Endothelial cell of umbilical vein (primary cell): Measurements from ENCODE around the gene AP1G2. TPM values are rescaled to one million over a fixed set of nuclear protein-coding genes. Genes with fewer than 3 reads are reported as not detected.

ENCODE experiments used
- BruUV-seq: library from RNA; stranded (reverse); fragments of 400-500 nt; replicated peaks from 2 replicates; lab custom pipeline; 2021; lab: Mats Ljungman, UMichigan
- CTCF ChIA-PET: fragments of 300-600, 350-600 bp; sonication (Branson Sonifier 250); formaldehyde crosslinking; loops from one replicate; lab custom pipeline; 2021; ENCODE audit warnings: antibody characterized with exemption, inconsistent platforms; lab: Charles Lee
- POLR2A ChIA-PET: fragments of 300-600, 350-600 bp; sonication (Branson Sonifier 250); formaldehyde crosslinking; loops from one replicate; lab custom pipeline; 2021; ENCODE audit warnings: antibody characterized with exemption, inconsistent platforms; lab: Charles Lee
- DNase-seq: peaks from one replicate; pipeline ENCODE4 v3.0.0-alpha.2; 2011; ENCODE audit warnings: low read depth, low spot score
- FAIRE-seq: peaks from 2 replicates; lab custom pipeline; 2011; peaks lifted over from hg19 to GRCh38; lab: Jason Lieb, UNC
- H2AFZ ChIP-seq: 2 replicates; pipeline ENCODE4 v1.6.0; 2012; ENCODE audit warnings: low read depth, low read length, control low read depth, inconsistent platforms
- H3K27ac ChIP-seq: 2 replicates; pipeline ENCODE4 v1.5.1; 2011; ENCODE audit warnings: low read depth, mild to moderate bottlenecking, control low read depth, low read length, moderate library complexity; ENCODE audit not compliant: insufficient read depth
- H3K27me3 ChIP-seq, 2 experiments: 2 replicates each; pipeline versions ENCODE4 v1.6.0 to v1.6.1; 2011; ENCODE audit warnings: low read length in 2 of 2, mixed read lengths in 1 of 2; ENCODE audit not compliant: control insufficient read depth in 2 of 2, insufficient read depth in 2 of 2
- H3K36me3 ChIP-seq, 2 experiments: 2 replicates in 1 of 2; 3 replicates in 1 of 2; pipeline ENCODE4 v1.5.1; 2011; ENCODE audit warnings: low read length in 2 of 2, mild to moderate bottlenecking in 1 of 2, moderate library complexity in 1 of 2; ENCODE audit not compliant: control insufficient read depth in 2 of 2, insufficient read depth in 2 of 2; ENCODE audit errors: extremely low read depth in 1 of 2
- H3K4me1 ChIP-seq: 3 replicates; pipeline ENCODE4 v1.5.1; 2011; ENCODE audit warnings: mild to moderate bottlenecking, low read length; ENCODE audit not compliant: control insufficient read depth, insufficient read depth; ENCODE audit errors: extremely low read depth
- H3K4me2 ChIP-seq: 2 replicates; pipeline ENCODE4 v1.6.1; 2011; ENCODE audit warnings: low read length, control low read depth, mixed read lengths; ENCODE audit not compliant: insufficient read depth
- H3K4me3 ChIP-seq, 3 experiments: fragments of 200-600 bp in 1 of 3; sonication (generic), shearing (Covaris generic) in 1 of 3; replicated peaks in 1 of 3; 2 replicates each; pipeline ENCODE4 v1.5.1; 2011 to 2016; ENCODE audit warnings: control low read depth in 3 of 3, low read length in 3 of 3, mild to moderate bottlenecking in 2 of 3, inconsistent platforms in 1 of 3, low read depth in 1 of 3, moderate library complexity in 1 of 3; ENCODE audit not compliant: insufficient read depth in 1 of 3
- H3K79me2 ChIP-seq: 2 replicates; pipeline ENCODE4 v1.6.0; 2012; ENCODE audit warnings: low read length, inconsistent platforms; ENCODE audit not compliant: control insufficient read depth, insufficient read depth
- H3K9ac ChIP-seq: replicated peaks from 2 replicates; pipeline ENCODE3; 2011; ENCODE audit warnings: low read length, control low read depth; ENCODE audit not compliant: insufficient read depth; ENCODE audit errors: extremely low read depth
- H3K9me1 ChIP-seq: replicated peaks from 3 replicates; pipeline ENCODE4 v1.6.0; 2011; ENCODE audit warnings: mild to moderate bottlenecking, low read length; ENCODE audit not compliant: control insufficient read depth, insufficient read depth; ENCODE audit errors: extremely low read depth
- H3K9me3 ChIP-seq: replicated peaks from 2 replicates; pipeline ENCODE4 v1.5.1; 2012; ENCODE audit warnings: low read length, inconsistent platforms; ENCODE audit not compliant: control insufficient read depth, insufficient read depth
- H4K20me1 ChIP-seq: replicated peaks from 2 replicates; pipeline ENCODE3; 2011; ENCODE audit warnings: mild to moderate bottlenecking, low read length; ENCODE audit not compliant: control insufficient read depth, insufficient read depth; ENCODE audit errors: extremely low read depth
- EZH2 ChIP-seq: IDR thresholded peaks from 2 replicates; pipeline ENCODE4 v1.6.1; 2012; ENCODE audit warnings: borderline replicate concordance, low read depth, mild to moderate bottlenecking, moderate library complexity, low read length, inconsistent platforms; ENCODE audit not compliant: severe bottlenecking
- FOS ChIP-seq: IDR thresholded peaks from 2 replicates; pipeline ENCODE4 v1.6.1; 2011; ENCODE audit warnings: mild to moderate bottlenecking, low read length, moderate library complexity, borderline replicate concordance; ENCODE audit not compliant: insufficient read depth
- GATA2 ChIP-seq: IDR thresholded peaks from 2 replicates; pipeline ENCODE4 v1.7.0; 2011; ENCODE audit warnings: low read depth, mild to moderate bottlenecking, moderate library complexity, mixed read lengths, low read length; ENCODE audit not compliant: insufficient read length, insufficient read depth
- JUN ChIP-seq: IDR thresholded peaks from 2 replicates; pipeline ENCODE4 v1.6.1; 2011; ENCODE audit warnings: borderline replicate concordance, low read depth; ENCODE audit not compliant: insufficient read length, insufficient read depth
- MAX ChIP-seq: IDR thresholded peaks from 2 replicates; pipeline ENCODE4 v1.6.1; 2011; ENCODE audit not compliant: insufficient read depth, insufficient read length
- MYC ChIP-seq: IDR thresholded peaks from one replicate; pipeline ENCODE4 v1.6.1; 2011; ENCODE audit warnings: mild to moderate bottlenecking, low read depth, low read length
- POLR2A ChIP-seq: IDR thresholded peaks from 2 replicates; pipeline ENCODE4 v1.6.1; 2012; ENCODE audit warnings: low read depth, mild to moderate bottlenecking, control low read depth, low read length
- POLR2AphosphoS5 ChIP-seq: IDR thresholded peaks from 2 replicates; pipeline ENCODE4 v1.6.1; 2012; ENCODE audit warnings: low read depth, mild to moderate bottlenecking, control low read depth, low read length, moderate library complexity; ENCODE audit not compliant: insufficient read depth
- dilution Hi-C: fragments of 300-500 bp; cut with MboI; formaldehyde crosslinking; loops from one replicate; pipeline ENCODE4 v1.15.0; 2019; ENCODE audit warnings: low sequenced_read_pairs; ENCODE audit not compliant: extremely low pct_ligation_motif_present
- intact Hi-C: fragments of 100-400 bp; cut with micrococcal nuclease; formaldehyde crosslinking; loops from one replicate; pipeline ENCODE4 v1.10.0; 2022
- polyA plus RNA-seq, 4 experiments: library from polyadenylated mRNA; depleted of rRNA in 3 of 4; stranded (reverse) in 3 of 4; unstranded in 1 of 4; fragments of >200 nt; gene quantifications; 2 replicates each; pipeline versions ENCODE4 v1.2.1 to v1.2.3, GENCODE V29; 2011 to 2012; ENCODE audit warnings: missing spikeins in 1 of 4
- total RNA-seq: library from RNA; stranded (reverse); gene quantifications from 2 replicates; pipeline ENCODE4 v1.2.3, GENCODE V29; 2021
- TF ChIP-seq, protein P1 (sequence below), 2 donors: IDR thresholded peaks; 1 replicate in 1 of 2; 2 replicates in 1 of 2; pipeline ENCODE4 v1.5.1; 2011; ENCODE audit warnings: low read length in 2 of 2, mild to moderate bottlenecking in 2 of 2, moderate library complexity in 2 of 2, control low read depth in 1 of 2, inconsistent platforms in 1 of 2, low read depth in 1 of 2; ENCODE audit not compliant: insufficient read depth in 1 of 2; ENCODE audit errors: extremely low read depth in 1 of 2

Gene AP1G2
- total and polyA plus RNA-seq, 2 donors (not counting 3 experiments of a cell fraction or from before 2014, with no cell fraction given) = 39.0 to 55.8 TPM

DNA sequence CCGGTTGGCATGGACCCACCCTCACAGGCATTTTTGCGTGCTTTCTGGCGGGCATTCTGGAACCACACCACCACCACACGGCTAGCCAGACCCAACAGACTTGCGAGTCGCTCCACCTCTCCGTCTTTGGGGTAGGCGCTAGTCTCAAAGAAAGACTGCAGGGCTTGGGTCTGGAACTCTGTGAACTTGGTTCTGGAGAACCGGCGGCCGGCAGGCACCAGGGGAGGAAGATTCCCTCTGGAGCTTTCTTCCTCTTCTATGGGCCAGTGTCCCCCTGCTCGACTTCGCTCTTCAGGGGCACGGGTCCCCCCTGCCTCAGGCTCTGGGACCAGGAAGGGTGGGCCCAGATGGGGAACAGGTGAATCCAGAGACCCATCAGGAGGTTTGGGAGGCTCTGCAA is 42.6 kb downstream of the AP1G2 start:
- CTCF ChIA-PET = interaction anchor here (3.0 kb wide), 1 partner anchor 34 kb away, joined by 13 read pairs; no protein-coding TSS in a partner anchor

DNA sequence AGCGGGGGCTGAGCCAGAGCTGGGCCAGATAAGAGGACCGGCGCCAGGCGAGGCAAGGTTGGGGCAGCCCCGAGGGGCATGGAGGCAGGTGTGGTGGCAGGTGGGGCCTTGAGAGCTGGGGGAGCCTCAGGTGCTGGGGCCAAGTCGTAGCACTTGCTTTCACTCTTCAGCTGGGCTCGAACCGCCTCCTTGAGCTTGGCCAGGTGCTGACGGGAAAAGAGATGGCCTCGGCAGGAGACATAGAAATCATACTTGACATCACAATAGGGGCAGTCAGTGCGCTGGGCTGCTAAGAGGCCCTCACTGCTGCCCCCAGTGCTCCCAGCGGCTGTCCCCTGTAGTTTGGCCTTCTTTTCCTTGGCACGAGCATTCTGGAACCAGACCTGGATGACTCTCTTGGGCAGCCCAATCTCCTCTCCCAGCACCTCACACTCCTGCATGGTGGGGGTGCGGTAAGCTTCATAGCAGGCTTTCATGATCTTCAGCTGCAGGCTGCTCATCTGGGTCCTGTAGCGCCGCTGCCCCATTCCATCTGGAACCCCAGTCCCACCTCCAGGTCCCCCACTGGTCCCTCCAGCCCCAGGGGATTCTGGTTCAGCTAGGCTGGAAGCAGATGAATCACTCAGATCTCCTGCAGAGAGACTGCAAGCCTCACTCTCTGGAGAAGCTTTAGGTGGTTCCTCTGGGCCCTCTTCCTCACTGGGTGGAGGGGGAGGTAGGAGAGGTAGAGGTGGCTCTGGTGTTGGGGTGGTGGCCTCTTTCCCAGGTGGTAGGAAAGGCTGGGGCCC is 44.2 kb downstream of the AP1G2 start:
- H3K27ac ChIP-seq = no peak overlapping the region
- ChIA-PET POLR2A (no interaction called here), CTCF (interaction anchor here (3.0 kb wide), 1 partner anchor 36 kb away, joined by 13 read pairs; no protein-coding TSS in a partner anchor)
- dilution Hi-C loops (no loop called here), intact Hi-C loops (no loop called here)
- no peaks in the 10 kb centered on the region for H4K20me1 ChIP-seq
- no peaks in the 10 kb centered on the region for H3K79me2 ChIP-seq
- H3K4me2 ChIP-seq = no peak overlapping the region
- no peaks in the 10 kb centered on the region for H3K9me1 ChIP-seq
- BruUV-seq = no TSS peak
- no peaks in the 10 kb centered on the region for H3K9me3 ChIP-seq
- no peak overlapping the region for H3K9ac ChIP-seq
- H3K4me3 ChIP-seq = no peak overlapping the region
- no peaks in the 10 kb centered on the region for H3K36me3 ChIP-seq
- DNase-seq = no peak
- no peaks in the 10 kb centered on the region for H3K4me1 ChIP-seq
- no peak for FAIRE-seq
- H3K27me3 ChIP-seq = no peaks in the 10 kb centered on the region
- TF ChIP-seq, protein P1, sequence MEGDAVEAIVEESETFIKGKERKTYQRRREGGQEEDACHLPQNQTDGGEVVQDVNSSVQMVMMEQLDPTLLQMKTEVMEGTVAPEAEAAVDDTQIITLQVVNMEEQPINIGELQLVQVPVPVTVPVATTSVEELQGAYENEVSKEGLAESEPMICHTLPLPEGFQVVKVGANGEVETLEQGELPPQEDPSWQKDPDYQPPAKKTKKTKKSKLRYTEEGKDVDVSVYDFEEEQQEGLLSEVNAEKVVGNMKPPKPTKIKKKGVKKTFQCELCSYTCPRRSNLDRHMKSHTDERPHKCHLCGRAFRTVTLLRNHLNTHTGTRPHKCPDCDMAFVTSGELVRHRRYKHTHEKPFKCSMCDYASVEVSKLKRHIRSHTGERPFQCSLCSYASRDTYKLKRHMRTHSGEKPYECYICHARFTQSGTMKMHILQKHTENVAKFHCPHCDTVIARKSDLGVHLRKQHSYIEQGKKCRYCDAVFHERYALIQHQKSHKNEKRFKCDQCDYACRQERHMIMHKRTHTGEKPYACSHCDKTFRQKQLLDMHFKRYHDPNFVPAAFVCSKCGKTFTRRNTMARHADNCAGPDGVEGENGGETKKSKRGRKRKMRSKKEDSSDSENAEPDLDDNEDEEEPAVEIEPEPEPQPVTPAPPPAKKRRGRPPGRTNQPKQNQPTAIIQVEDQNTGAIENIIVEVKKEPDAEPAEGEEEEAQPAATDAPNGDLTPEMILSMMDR (IDR thresholded peaks at IDR 0.05; ENCODE audit: extremely low read depth in 1 of 2, insufficient read depth in 1 of 2, low read depth in 1 of 2, low read length in 2 of 2) = no peak
- no peak for TF ChIP-seq POLR2A
- TF ChIP-seq JUN = no peak
- TF ChIP-seq POLR2AphosphoS5 = no peak
- no peak for TF ChIP-seq EZH2
- no peak for TF ChIP-seq MYC
- TF ChIP-seq FOS = no peak
- TF ChIP-seq GATA2 = no peak
- TF ChIP-seq MAX = no peak
- H2AFZ ChIP-seq = no peak overlapping the region

More for the DNA sequence above, 42.6 kb downstream of the AP1G2 start:
- no TSS peak for BruUV-seq
- TF ChIP-seq JUN (no peak), MYC (no peak), EZH2 (no peak), GATA2 (no peak)
- POLR2A ChIA-PET = no interaction called here
- Histone ChIP-seq H2AFZ (no peak overlapping the region), H3K9me1 (no peaks in the 10 kb centered on the region), H3K9ac (no peak overlapping the region), H3K36me3 (no peaks in the 10 kb centered on the region), H3K4me1 (no peaks in the 10 kb centered on the region), H3K9me3 (no peaks in the 10 kb centered on the region), H4K20me1 (no peaks in the 10 kb centered on the region), H3K4me3 (no peak overlapping the region), H3K27ac (no peak overlapping the region), H3K4me2 (no peak overlapping the region), H3K79me2 (no peaks in the 10 kb centered on the region), H3K27me3 (no peaks in the 10 kb centered on the region)
- DNase-seq (no peak), FAIRE-seq (no peak)
- intact Hi-C loops (no loop called here), dilution Hi-C loops (no loop called here)
